ENCODE results near the gene ARHGAP21. TPM values are rescaled to one million over a fixed set of nuclear protein-coding genes. Genes with fewer than 3 reads are reported as not detected.

Gene ARHGAP21
- total RNA-seq, 1 experiment from 2014 or later: 59.4 TPM

GRCh38 chr10:24722131-24722675 is 1.5 kb downstream of the ARHGAP21 start:
- Histone ChIP-seq H3K79me2 (ENCODE audit: insufficient read depth, low read length) (peaks cover 4% of the 10 kb centered on the region; the same call in 1 of the 2 replicates), H3K9ac (ENCODE audit: extremely low read depth, insufficient read length, low read length) (peak overlapping the region; percentile 39), H2BK15ac (ENCODE audit: low read depth, low read length) (no peak overlapping the region), H3K23me2 (ENCODE audit: insufficient read length, low read depth, low read length, poor library complexity, severe bottlenecking) (peaks cover 31% of the 10 kb centered on the region), H3K9me3 (ENCODE audit: control insufficient read depth, low read depth, low read length) (no peaks in the 10 kb centered on the region), H2BK12ac (ENCODE audit: insufficient read length, low read depth, low read length) (no peak overlapping the region), H2BK5ac (ENCODE audit: insufficient read length, low read length) (no peak overlapping the region), H3K23ac (ENCODE audit: insufficient read length, low read depth, low read length) (no peak overlapping the region), H2BK20ac (ENCODE audit: low read depth, low read length, poor library complexity, severe bottlenecking) (no peak overlapping the region), H3K4me2 (ENCODE audit: insufficient read depth, insufficient read length, low read length) (peak overlapping the region; percentile 88), H3K4ac (ENCODE audit: low read depth, low read length) (no peak overlapping the region), H4K20me1 (ENCODE audit: control insufficient read depth, insufficient read depth, insufficient read length) (no peaks in the 10 kb centered on the region), H4K8ac (replicated peaks; ENCODE audit: insufficient read length, low read depth, low read length) (no peak overlapping the region), H4K5ac (ENCODE audit: insufficient read length, low read depth, low read length) (no peak overlapping the region), H3T11ph (ENCODE audit: low read length) (no peak overlapping the region), H3K27ac (ENCODE audit: insufficient read length, low read depth, low read length) (no peak overlapping the region), H2AK5ac (ENCODE audit: insufficient read length, low read length) (no peak overlapping the region), H3K27me3 (ENCODE audit: insufficient read depth, low read length) (peaks cover 10% of the 10 kb centered on the region; the same call in 1 of the 2 replicates), H3K14ac (ENCODE audit: insufficient read depth, low read length) (no peak overlapping the region), H3K56ac (ENCODE audit: insufficient read length, low read depth, low read length) (no peak overlapping the region), H2AFZ (ENCODE audit: low read length) (no peak overlapping the region), H2BK120ac (ENCODE audit: low read depth, low read length, poor library complexity, severe bottlenecking) (no peak overlapping the region), H3K79me1 (ENCODE audit: insufficient read depth, low read depth, low read length, poor library complexity, severe bottlenecking) (no peaks in the 10 kb centered on the region), H3K18ac (ENCODE audit: insufficient read length, low read depth, low read length) (no peak overlapping the region), H4K91ac (ENCODE audit: insufficient read length, low read depth, low read length) (no peak overlapping the region), H3K4me1 (ENCODE audit: insufficient read depth, low read length) (peaks cover 10% of the 10 kb centered on the region)
- H3K27me3 Mint-ChIP-seq (ENCODE audit: low read depth): peaks cover 17% of the 10 kb centered on the region
- no CpG with 5 or more reads among the region's 19 CpGs for WGBS (ENCODE audit: extremely low coverage, insufficient read length, low lambda C conversion rate)
- peak overlapping the region in 2 of 3 experiments; percentile 52 to 74; a peak in 4 of 7 replicates for H3K27ac Mint-ChIP-seq
- H3K36me3 Mint-ChIP-seq (ENCODE audit: insufficient read depth in 1 of 3, low read depth in 3 of 3): no peaks in the 10 kb centered on the region; a peak in 2 of 7 replicates
- peaks cover 0 to 2% of the 10 kb centered on the region in 2 experiments; a peak in 2 of 5 replicates for H3K9me3 Mint-ChIP-seq
- no peak for DNase-seq
- TF ChIP-seq CTCF (conservative IDR thresholded peaks at IDR 0.05): no peak
- H3K4me3 Mint-ChIP-seq: peak overlapping the region; percentile 79 to 94
- peaks cover 26 to 35% of the 10 kb centered on the region in 2 experiments for H3K4me1 Mint-ChIP-seq

Measured in H9 (cell line).